HG03159 (cell line): Measurements from ENCODE around the gene IL32.

ENCODE experiments used
- ATAC-seq: cut with Tn5 transposase; IDR thresholded peaks from one replicate; pipeline ENCODE4 v1.9.1; 2021; ENCODE audit warnings: mild to moderate bottlenecking, moderate library complexity; ENCODE audit not compliant: unreplicated experiment

IL32 gene

GRCh38 chr16:3088925-3089716 is 23.7 kb downstream of the IL32 start:
- ATAC-seq: no peak

DNA sequence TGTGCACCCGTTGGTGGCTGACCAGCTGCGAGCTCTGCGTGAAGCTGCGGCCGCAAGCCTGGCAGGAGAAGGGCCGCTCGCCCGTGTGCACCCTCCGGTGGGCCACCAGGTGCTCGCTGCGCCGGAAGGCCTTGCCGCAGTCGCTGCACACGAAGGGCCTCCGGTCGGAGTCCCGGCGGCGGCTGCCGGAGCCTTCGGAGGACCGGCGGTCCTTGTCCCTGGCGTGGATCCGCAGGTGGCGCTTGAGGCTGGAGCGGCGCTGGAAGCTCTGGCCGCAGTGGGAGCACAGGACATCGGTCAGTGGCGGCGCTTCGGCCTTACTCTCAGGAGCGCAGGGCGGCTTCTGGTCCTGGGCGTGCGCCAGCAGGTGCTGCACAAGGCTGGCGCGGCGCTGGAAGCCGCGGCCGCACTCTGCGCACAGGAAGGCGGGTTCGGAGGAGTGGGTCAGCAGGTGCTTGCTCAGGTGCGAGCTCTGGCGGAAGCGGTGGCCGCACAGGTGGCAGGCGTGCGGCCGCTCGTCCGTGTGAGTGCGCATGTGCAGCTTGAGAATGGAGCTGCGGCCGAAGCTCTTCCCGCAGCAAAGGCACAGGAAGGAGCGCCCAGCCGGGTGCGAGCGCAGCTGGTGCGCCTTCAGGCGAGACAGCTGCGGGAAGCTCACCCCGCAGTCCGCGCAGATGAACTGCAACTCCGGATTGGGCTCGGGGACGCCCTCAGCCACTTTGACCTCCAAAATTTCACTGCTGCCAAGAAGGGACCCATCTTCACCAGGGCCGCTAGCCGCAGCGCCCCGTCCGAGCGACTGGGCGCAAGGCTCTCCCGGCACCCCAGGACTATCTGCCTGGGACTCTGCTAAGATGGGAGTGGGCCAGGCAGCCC is 24.5 kb downstream of the IL32 start:
- ATAC-seq: no peak

DNA sequence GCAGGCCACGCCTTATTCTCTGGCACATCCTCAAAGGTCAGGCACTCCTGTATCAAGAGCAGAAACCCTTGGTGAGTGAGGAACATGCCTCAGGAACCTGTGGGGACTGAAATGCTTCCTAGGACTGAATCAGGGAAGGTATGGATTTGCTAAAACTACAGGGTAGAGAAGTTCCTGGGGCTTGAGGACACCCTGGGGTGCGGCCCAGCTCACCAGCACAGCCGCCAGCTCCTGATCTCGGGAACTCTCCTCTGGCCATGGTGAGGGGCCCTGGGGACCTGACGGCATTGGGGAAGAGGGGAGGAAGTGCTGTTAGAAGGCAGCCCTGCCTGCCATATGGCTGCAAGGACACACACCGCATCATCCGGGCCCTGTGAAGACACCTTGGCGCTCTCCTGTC is 26.1 kb downstream of the IL32 start:
- ATAC-seq: no peak

- no peak for ATAC-seq
Observed at GRCh38 chr16:3092501-3092941, 27.1 kb downstream of the IL32 start.

DNA sequence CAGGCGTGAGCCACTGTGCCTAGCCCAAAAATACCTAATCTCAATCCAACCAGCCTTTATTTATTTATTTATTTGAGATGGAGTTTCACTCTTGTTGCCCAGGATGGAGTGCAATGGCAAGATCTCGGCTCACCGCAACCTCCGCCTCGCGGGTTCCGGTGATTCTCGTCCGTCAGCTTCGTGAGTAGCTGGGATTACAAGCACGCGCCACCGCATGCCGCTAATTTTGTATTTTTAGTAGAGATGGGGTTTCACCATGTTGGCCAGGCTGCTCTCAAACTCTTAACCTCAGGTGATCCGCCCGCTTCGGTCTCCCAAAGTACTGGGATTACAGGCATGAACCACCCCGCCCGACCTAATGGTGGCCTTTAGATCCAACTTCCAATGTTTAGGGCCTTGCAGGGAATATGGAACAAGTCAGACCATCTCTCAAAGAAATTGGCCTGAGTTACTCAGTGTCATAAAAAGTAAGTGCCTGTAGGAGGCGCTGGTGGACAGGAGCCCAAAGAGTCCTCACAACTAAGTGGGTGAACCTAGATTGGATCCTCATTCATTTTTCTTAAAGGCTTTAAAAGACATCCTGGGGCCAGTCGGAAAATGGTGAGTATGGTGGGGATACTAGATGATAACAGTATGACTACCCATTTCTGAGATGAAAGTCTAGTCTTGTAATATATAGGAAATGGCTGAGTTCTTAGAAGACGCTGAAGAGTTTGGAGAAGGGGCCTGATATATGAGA is 29.0 kb downstream of the IL32 start:
- ATAC-seq: no peak

DNA sequence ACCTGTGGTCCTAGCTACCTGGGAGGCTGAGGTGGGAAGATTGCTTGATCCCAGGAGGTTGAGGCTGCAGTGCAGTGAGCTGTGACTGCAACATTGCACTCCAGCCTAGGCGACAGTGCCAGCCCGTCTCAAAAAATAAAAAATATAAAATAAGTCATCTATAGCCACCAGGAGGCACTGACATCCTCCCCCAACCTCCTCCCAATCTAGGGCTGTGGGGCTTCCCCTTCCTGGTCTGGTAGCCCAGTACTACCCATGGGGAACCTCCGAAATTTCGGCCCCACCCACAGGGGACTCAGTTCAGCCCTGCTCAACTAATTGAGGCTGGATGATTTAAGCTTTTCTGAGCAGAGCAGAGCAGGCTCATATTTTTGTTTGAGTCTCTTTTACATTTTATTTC is 30.4 kb downstream of the IL32 start:
- no peak for ATAC-seq

DNA sequence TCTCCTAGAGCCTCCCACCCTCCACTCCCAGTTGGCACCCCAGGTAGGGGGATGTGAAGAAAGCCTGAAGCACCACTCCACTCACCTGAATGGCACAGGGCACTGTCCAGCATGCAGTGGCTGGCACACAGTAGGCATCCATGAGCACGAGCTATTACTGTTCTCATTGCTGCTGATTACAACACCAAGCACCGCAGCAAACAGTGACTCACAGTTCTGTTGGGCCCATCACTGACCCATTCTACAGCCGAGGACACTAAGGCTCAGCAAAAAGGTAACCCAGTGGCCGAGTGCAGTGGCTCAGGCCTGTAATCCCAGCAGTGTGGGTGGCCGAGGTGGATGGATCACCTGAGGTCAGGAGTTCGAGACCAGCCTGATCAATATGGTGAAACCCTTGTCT is 30.9 kb downstream of the IL32 start:
- ATAC-seq: no peak

DNA sequence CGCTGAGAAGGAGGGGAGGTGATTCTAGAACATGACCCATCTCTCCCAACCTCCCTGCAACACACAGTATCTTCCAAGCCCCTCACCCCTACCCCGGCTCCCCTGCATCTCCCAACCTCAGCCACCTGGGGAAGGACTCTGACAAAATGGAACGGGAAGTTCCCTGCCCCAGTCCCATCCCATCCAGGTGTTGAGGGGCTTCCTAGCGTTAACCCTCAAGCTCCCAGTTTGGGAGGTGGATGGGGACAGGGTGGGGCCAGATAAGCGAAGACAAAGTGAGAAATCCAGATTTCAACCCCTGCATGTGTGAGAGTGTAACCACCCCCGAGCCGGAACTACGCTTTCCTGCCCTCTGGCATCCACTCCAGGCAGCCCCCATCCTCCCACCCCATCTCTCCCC is 31.8 kb downstream of the IL32 start:
- no peak for ATAC-seq

- ATAC-seq: no peak
Observed at GRCh38 chr16:3098459-3099394, 33.3 kb downstream of the IL32 start, which contains the start of gene ZSCAN10. TSS of gene ZSCAN10 (minus strand) at chr16:3099294. CDS start at chr16:3092937, 6,357 bp downstream.

GRCh38 chr16:3099395-3099731 is 33.9 kb downstream of the IL32 start:
- no peak for ATAC-seq

DNA sequence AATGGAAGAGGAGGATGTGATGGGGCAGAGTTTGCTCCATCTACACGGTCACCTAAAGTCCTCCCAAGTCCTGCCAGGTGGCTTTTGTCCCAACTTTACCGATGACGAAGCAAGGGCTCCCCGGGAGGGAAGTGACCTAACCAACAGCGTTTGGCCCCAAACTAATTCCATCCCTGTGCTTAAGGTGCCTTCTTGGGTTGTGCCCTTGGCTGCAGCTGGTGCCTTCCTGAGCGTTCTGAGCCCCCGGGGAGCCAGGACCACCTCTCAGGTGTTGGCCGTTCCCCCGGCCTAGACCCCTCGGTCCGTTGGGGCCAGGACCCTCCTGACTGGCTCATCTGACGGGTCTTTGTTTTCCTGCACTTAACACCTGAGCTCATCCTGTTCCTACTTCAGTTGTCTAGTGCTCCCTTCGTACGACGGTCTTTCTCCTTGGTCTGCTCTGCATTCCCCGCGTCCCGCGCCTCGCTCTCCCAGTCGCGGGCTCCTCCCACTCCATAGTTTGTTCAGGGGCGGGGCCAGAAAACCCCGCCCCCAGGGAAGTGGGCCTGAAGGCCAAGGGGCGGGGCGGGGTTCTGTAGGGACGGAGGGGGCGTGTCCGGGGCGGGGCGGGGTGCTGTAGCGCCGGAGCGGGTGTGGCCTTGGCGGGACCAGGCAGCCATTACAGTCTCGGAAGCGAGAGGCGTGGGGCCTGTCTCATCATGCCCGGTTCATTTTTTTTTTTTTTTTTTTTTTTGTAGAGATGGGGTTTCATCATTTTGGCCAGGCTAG is 34.5 kb downstream of the IL32 start:
- peak; percentile 39 for ATAC-seq

- ATAC-seq: no peak
Observed at GRCh38 chr16:3101018-3101840, 35.8 kb downstream of the IL32 start.

- ATAC-seq: no peak
Observed at GRCh38 chr16:3101841-3102470, 36.5 kb downstream of the IL32 start.

- ATAC-seq: peak; percentile 67
Observed at GRCh38 chr16:3106205-3106928, 40.9 kb downstream of the IL32 start.

- ATAC-seq: no peak
Observed at GRCh38 chr16:3112058-3112880, 46.8 kb downstream of the IL32 start, which contains the start of gene ZNF205. TSS of gene ZNF205 (plus strand) at chr16:3112586. CDS start at chr16:3113431, 845 bp downstream.

DNA sequence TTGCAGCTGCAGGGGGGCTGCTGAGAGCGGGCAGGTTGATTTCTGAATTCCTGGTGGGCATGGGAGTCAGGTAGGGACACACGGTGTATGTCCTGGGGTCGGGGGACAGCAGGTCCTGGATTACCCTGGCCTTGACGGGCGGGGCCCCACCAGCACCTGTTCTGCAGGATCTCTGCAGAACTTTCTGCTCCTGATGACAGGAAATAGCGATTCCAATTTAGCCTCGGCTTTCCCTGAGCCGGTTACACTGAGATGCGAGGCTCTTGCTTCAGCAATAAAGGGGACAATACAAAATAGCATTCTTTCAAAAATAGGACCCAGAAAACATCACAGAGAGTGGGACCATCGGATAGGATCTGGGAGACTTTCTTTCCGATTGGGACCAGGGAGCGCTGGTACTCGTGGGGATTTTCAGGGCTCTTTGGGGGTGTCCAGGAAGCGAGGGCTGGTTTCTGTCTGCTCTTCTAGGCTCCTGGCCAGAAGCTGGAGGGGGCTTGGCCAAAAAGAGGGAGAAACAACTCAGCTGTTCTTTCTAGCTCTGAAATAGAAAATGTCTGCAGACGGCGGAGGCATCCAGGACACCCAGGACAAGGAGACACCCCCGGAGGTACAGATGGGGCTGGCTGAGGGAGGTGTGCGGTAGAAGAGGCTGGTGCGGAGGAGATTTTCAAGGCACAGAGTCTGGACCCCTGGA is 47.6 kb downstream of the IL32 start:
- ATAC-seq: no peak
